SK-N-MC (cell line): ENCODE measurements around the gene ZNF396.

Source experiments
- DNase-seq: peaks from one replicate; pipeline ENCODE4 v3.0.0-alpha.2; 2011; ENCODE audit warnings: low read depth, low spot score
- H3K27ac ChIP-seq: fragments of 200-600 bp; sonication (generic); 2 replicates; pipeline ENCODE4 v1.5.1; 2016; ENCODE audit warnings: mixed run types
- H3K36me3 ChIP-seq: fragments of 200-600 bp; sonication (generic); 2 replicates; pipeline ENCODE4 v1.6.1; 2017; ENCODE audit warnings: antibody characterized with exemption, low read length, mixed read lengths; ENCODE audit not compliant: insufficient read depth
- H3K4me3 ChIP-seq: fragments of 200-600 bp; sonication (generic); 2 replicates; pipeline ENCODE4 v1.5.1; 2016
- H3K9ac ChIP-seq: fragments of 200-600 bp; sonication (generic); 2 replicates; pipeline ENCODE4 v1.8.0; 2017; ENCODE audit warnings: mixed run types, mixed read lengths; ENCODE audit not compliant: insufficient read length
- H3K9me3 ChIP-seq: fragments of 200-600 bp; sonication (generic); 2 replicates; pipeline ENCODE4 v1.6.1; 2017; ENCODE audit warnings: low read depth, mild to moderate bottlenecking, antibody characterized with exemption, low read length, moderate library complexity, mixed read lengths
- EZH2 ChIP-seq: fragments of 200-600 bp; sonication (generic); IDR thresholded peaks from one replicate; pipeline ENCODE4 v1.6.1; 2017; ENCODE audit warnings: antibody characterized with exemption
- FOXP2 ChIP-seq: optimal IDR thresholded peaks from 2 replicates; pipeline ENCODE3; 2011; ENCODE audit warnings: mild to moderate bottlenecking, moderate library complexity; ENCODE audit not compliant: insufficient read depth; ENCODE audit errors: extremely low read length, control extremely low read depth
- POLR2AphosphoS5 ChIP-seq: IDR thresholded peaks from 2 replicates; pipeline ENCODE4 v1.6.1; 2012; ENCODE audit warnings: mild to moderate bottlenecking, low read depth, low read length, borderline replicate concordance

The ZNF396 gene

DNA sequence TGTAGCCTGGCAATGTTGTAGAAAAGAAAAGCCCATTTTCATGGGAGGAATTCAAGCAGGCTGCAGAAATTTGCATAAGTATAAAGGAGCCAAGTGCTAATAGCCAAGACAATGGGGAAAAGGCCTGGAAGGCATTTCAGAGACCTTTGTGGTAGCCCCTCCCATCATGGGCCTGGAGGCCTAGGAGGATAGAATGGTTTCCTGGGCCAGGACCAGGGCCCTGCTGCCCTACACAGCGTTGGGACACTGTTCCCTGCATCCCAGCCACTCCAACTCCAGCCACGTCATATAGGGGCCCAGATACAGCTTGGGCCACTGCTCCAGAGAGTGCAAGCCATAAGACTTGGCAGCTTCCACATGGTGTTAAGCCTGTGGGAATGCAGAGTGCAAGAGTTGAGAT is 24.9 kb downstream of the ZNF396 start:
- Histone ChIP-seq H3K9ac (no peak overlapping the region), H3K36me3 (no peaks in the 10 kb centered on the region), H3K9me3 (no peaks in the 10 kb centered on the region), H3K27ac (no peak overlapping the region), H3K4me3 (no peak overlapping the region)
- no peak for DNase-seq
- no peak for TF ChIP-seq FOXP2
- no peak for TF ChIP-seq EZH2
- no peak for TF ChIP-seq POLR2AphosphoS5

DNA sequence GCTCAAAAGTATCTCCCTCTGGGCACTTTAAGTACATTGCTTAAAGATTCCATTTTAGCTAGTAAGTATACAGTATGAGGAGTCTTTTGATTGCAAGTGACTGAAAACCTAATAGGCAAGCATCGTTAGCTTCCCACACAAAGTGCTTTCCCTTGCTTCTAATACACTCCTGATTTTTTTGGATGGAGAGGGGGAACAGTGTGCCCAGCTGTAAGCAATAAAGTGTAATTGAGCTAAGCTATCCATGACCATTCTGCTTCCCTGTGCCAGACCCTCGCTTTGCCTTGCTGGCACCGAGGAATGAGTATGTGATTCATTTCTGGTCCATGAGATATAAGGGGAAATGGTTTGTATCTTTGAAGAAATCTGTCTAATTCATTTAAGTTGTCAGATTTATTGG is 29.1 kb downstream of the ZNF396 start:
- Histone ChIP-seq H3K36me3 (0 out of 2 replicates have a peak, but pooled peaks cover 2% of the 10 kb centered on the region), H3K9me3 (no peaks in the 10 kb centered on the region)

DNA sequence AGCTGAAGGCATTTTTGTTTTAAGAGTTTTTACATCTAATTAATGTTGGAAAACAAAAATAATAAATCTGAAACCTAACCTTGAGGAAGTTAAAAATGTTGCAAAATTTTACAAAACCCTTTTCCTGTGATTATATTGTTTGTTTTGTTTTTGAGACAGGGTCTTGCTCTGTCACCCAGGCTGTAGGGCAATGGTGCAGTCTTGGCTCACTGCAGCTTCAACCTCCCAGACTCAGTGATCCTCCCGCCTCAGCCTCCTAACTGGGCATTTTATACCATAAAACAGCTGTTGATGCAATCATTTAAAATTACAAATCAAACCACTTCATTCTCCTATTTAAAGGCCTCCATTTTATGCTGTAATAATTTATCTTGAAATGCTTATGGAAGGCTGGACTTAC is 31.2 kb downstream of the ZNF396 start:
- Histone ChIP-seq H3K36me3 (peaks cover 11% of the 10 kb centered on the region), H3K4me3 (no peak overlapping the region), H3K27ac (no peak overlapping the region), H3K9ac (no peak overlapping the region), H3K9me3 (no peaks in the 10 kb centered on the region)
- DNase-seq, result no peak
- TF ChIP-seq POLR2AphosphoS5 (no peak), EZH2 (no peak), FOXP2 (no peak)

More for the DNA sequence above, 29.1 kb downstream of the ZNF396 start:
- TF ChIP-seq POLR2AphosphoS5, result no peak
- TF ChIP-seq FOXP2, result no peak
- TF ChIP-seq EZH2, result no peak
- Histone ChIP-seq H3K9ac (no peak overlapping the region), H3K4me3 (no peak overlapping the region), H3K27ac (no peak overlapping the region)
- no peak for DNase-seq

DNA sequence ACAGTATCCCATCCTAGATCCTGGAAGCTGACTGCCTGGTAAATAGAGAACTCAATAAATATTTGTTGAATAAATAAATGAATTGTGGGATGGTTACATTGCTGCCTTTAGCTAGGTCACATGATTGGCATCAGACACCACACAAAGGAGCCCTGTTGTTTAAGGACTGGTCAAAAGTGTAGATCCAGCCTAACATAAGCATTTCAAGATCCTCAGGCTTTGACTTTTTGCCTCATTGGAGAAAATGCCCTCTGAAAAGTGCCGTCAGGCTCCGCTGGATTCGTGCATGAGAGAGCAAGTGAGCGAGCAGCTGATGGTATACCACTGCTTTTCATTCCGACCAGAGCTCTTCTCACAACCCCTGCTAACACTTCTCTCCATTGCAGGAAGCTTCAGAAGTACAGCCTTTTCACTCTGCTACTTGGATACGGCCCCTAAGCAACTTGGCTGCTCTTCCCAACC is 31.6 kb downstream of the ZNF396 start:
- no peak for DNase-seq
- H3K27ac ChIP-seq, result peak overlapping the region; percentile 33; the same call in 1 of the 2 replicates
- H3K4me3 ChIP-seq, result no peak overlapping the region
- H3K36me3 ChIP-seq, result peaks cover 16% of the 10 kb centered on the region
- H3K9ac ChIP-seq, result no peak overlapping the region
- TF ChIP-seq POLR2AphosphoS5, result no peak
- no peak for TF ChIP-seq EZH2
- no peak for TF ChIP-seq FOXP2
- no peaks in the 10 kb centered on the region for H3K9me3 ChIP-seq

DNA sequence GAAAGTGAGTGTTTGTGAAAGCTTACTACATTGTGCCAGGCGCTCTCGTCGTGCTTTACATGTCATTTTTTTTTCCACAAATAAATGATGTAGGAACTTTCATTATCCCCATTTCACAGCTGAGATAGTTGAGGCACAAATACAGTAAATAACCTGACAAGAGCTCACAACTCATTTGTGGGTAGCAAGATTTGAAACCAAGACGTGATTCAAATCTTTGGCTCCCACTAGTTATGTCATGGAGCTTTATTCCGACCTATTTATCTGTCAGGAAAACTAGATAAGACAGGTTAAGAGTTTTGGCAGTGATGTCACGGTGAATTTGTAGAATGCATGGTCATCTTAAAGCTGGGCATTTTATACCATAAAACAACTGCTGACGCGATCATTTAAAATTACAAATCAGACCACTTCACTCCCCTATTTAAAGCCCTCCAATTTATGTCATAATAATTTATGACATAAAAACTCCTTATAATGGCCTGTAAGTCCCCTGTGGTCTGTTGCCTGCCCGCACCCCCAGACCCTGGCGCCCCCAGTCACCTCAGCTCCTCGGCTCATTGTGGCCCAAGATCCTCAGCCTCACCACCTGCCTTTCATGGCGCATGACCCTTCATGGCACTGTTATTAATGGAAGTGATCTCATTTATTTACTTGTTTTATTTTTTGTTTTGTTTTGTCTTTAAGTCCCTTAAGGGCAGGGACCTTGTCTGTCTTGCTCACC is 32.2 kb downstream of the ZNF396 start:
- peak overlapping the region; percentile 87 for H3K4me3 ChIP-seq
- peaks cover 22% of the 10 kb centered on the region for H3K36me3 ChIP-seq
- H3K27ac ChIP-seq, result peak overlapping the region; percentile 89; the same call in 1 of the 2 replicates
- no peak for DNase-seq
- no peak for TF ChIP-seq EZH2
- TF ChIP-seq POLR2AphosphoS5, result no peak
- no peak for TF ChIP-seq FOXP2
- no peaks in the 10 kb centered on the region for H3K9me3 ChIP-seq
- peak overlapping the region; percentile 97 for H3K9ac ChIP-seq

DNA sequence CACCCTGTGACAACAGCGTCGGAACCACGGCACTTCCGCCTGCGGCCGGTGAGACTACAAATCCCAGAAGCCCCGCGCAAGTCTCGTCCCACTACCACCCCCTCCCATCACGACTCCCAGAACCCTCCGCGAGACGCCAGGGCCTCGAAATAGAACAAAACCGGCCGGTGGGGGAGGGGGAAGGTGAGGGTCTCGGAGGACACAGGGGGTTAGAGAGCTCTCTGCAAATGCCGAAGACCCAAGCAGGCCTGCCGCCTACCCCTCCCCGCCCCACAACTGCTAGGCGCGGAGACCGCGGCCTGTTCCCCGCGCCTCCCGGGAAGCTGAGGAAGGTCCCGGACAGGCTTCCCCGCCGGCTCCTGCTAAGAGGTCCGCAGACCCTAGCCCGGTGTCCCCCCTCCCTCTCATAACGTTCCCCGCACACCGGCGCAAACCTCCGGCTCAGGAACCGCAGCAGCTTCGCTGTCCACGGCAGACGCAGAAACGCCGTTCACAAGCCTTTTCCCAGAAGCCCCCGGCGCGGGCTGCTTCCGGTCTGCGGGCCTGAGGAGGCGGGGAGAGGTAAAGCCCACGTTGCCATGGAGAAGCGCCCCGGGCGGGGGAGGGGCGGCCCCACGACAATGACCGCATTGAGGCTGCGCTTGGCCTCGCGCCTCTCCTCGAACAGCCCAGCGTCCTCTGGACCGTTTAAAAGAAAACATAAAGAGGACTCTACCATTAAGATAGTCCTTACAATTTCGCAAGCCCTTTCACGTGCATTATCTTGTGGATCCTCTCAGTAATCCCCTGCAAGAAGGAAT is 33.0 kb downstream of the ZNF396 start, which contains the start of gene ZNF24:
ZNF24 (minus strand) TSS at position 485 of the 800 bp plus-strand sequence. CDS start 3,770 bp downstream, outside the sequence.
- Histone ChIP-seq H3K9ac (peak within 1 kb of the TSS; percentile 97), H3K36me3 (peaks cover 29% of the 10 kb centered on the region), H3K9me3 (no peaks in the 10 kb centered on the region), H3K27ac (peak within 1 kb of the TSS; percentile 89), H3K4me3 (peak within 1 kb of the TSS; percentile 87)
- TF ChIP-seq POLR2AphosphoS5, result peak; percentile 89
- TF ChIP-seq FOXP2, result no peak
- no peak for TF ChIP-seq EZH2
- peak; percentile 22 for DNase-seq

DNA sequence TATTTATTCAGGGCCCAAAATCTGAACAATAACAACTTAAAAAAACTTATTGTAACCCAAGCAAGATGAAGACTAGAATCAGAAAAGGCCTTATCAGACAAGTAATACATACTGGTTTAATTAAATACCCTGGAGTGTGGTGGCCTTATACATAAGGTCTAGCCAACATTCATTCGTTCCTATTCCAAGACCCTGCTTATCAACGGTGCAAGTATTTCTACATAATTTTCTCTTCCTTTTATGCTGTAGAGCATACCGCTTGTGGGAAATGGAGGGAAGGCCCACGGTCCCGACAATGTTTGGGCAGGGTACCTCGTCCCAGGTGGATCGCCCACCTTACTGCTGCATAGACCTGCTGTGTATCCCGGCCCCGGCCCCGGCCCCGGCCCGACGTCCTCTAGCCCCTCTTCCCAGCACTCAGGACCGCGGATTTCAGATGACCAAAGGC is 33.6 kb downstream of the ZNF396 start:
- no peak for DNase-seq
- H3K36me3 ChIP-seq, result peaks cover 36% of the 10 kb centered on the region
- H3K27ac ChIP-seq, result no peak overlapping the region
- peak overlapping the region; percentile 87 for H3K4me3 ChIP-seq
- peak overlapping the region; percentile 97 for H3K9ac ChIP-seq
- no peaks in the 10 kb centered on the region for H3K9me3 ChIP-seq
- TF ChIP-seq EZH2 (no peak), FOXP2 (no peak), POLR2AphosphoS5 (no peak)

DNA sequence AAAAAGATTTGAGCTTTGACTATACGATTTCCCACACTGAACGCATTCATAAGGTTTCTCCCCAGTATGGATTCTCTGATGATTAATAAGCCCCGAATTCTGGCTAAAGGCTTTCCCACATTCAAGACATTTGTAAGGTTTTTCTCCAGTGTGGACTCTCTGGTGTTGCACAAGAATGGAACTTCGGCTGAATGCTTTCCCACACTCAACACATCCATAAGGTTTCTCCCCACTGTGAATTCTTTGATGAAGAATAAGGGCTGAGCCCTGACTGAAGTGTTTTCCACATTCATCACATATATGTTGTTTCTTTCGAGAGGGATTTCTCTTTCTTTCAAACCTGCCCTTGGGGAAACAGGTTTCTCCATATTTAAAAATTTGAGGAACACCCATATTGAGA is 39.9 kb downstream of the ZNF396 start:
- Histone ChIP-seq H3K27ac (no peak overlapping the region), H3K36me3 (peaks cover 88% of the 10 kb centered on the region), H3K9ac (no peak overlapping the region), H3K4me3 (no peak overlapping the region), H3K9me3 (no peaks in the 10 kb centered on the region)
- TF ChIP-seq EZH2, result no peak
- no peak for TF ChIP-seq FOXP2
- no peak for TF ChIP-seq POLR2AphosphoS5
- DNase-seq, result no peak
